Stimulated activated CD4-positive, alpha-beta T cell treated with anti-CD3 and anti-CD28 coated beads, TNF-alpha, amount 100 ng/mL, for 24 hours (primary cell): Measurements from ENCODE around the gene ANKRD11.

Experiments used
- DNase-seq, 3 experiments: peaks; one replicate each; pipeline ENCODE4 v3.0.0-alpha.2; 2020; ENCODE audit warnings: low read depth in 3 of 3

The ANKRD11 gene

DNA sequence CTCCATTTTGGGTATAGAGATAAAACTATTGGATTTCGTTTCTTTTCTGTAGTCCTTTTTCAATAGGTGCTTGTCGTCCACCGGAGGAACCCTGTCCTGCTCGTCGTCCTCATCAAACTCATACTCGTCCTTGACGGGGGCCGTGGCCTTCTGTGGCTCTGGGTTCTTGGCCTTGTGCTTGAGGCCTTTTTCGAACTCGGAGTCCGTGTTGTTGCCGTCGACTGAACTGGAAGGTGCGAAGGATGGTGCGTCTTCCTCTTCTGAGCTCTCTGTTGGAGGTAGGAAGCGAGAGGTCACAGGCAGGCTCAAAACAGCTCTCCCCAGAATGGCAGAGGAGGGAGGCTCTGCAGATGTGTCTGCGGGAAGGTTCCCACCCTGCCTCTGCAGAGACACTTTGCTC lies 205.0 kb downstream of the ANKRD11 start:
- no peak for DNase-seq

DNA sequence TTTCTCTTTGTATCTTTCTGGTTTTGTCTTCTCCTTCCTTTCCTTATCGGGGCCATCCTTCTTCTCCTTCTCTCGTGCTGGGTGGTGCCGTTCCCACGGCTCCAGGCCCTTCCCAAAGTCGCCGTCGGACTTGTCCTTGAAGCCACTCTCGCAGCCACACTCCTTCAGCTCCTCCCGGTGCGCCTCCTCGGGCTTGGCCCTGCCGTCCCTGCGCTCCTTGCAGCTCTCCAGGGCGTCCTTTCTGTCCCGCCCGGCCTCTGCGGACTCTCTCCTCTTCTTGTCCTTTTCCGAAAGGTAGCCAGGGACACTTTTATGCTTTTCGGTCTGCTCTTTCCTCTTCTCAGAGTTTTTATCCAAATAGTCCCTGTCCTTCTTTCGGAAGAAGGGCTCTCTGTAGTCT lies 206.9 kb downstream of the ANKRD11 start:
- no peak for DNase-seq

DNA sequence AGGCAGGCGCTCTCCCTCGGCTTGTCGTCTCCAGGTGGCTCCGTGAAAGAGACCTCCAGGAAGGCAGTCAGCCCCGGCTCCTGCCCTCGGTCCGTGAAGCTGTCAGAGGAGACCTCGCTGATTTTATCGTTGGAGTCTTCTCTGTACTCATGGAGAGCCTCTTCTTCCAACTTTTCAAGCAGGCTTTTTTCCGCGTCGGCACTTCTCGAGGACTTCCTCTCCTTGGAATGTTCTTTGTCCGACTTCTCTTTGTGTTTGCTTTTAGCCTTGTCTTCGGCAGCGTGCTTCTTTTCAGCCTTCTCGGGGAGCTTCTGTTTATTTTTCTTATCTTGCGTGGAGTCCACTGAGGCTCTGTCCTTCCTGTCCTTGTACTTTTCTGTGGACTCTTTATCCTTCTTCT lies 207.8 kb downstream of the ANKRD11 start:
- DNase-seq, result no peak

DNA sequence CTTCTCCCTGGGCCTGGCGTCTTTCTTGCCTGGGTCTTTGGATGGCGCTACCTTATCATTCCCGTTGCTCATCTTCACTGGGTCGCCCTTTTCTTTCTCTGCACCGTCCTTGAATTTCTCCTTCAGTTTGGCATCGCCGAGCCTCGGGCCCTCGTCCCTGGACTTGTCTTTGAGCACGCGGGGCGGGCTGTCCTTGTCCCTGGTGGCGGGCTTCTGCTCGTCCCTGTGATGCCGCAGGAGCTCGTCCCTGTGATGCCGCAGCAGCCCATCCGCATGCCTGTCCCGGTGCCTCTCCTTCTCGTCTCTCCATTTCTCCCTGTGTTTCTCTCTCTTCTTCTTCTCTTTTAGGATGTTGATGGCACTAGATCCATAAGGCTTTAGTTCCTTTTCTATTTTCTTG lies 208.5 kb downstream of the ANKRD11 start:
- no peak for DNase-seq

DNA sequence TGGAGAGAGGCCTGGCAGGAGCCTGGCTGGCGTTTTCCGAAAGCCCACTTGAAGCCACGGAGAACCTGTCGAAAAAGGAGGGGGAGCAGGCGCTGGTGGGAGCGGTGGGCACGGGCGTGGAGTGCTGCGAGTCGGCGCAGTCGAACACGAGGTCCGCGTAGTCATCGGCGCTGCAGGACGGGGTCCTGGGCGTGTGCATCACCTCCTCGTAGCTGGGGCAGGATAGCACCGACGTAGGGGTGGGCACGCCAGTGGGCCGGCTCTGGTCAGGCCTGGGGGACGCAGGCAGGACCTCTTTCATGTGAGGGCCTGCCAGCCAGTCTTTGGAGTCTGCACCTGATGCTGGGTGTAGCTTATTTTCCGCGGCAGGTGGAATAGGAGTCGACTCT lies 209.2 kb downstream of the ANKRD11 start:
- DNase-seq, result no peak

DNA sequence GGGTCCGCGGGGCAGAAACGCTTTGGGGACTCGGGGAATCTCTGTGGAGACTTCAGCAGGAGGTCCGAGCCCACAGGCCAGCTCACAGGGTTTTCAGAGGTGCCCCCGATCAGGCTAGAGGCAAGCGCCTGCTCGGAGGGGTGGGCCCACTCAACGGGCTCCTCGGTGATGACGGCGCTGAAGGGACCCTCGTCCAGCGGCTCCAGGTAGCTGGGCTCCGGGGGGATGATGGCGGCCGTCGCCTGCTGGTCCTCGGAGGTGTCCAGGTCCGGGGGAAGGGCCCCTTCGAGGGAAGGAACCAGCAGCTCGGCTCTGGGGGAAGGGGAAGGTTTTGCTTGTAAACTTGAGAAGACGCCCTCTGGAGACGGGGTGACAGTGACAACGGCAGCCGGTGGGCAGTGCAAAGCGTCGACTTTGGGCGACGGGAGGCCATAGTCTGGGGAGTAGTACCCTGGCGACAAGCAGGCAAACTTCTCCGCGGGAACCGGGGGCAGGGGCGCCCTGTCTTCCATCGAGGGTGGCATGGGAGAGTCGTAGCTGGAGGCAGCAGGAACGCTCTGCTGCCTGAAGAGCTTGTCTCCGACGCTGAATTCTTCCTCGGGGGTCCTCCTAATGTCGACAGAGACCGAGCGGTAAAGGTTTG lies 209.7 kb downstream of the ANKRD11 start:
- DNase-seq, result no peak

DNA sequence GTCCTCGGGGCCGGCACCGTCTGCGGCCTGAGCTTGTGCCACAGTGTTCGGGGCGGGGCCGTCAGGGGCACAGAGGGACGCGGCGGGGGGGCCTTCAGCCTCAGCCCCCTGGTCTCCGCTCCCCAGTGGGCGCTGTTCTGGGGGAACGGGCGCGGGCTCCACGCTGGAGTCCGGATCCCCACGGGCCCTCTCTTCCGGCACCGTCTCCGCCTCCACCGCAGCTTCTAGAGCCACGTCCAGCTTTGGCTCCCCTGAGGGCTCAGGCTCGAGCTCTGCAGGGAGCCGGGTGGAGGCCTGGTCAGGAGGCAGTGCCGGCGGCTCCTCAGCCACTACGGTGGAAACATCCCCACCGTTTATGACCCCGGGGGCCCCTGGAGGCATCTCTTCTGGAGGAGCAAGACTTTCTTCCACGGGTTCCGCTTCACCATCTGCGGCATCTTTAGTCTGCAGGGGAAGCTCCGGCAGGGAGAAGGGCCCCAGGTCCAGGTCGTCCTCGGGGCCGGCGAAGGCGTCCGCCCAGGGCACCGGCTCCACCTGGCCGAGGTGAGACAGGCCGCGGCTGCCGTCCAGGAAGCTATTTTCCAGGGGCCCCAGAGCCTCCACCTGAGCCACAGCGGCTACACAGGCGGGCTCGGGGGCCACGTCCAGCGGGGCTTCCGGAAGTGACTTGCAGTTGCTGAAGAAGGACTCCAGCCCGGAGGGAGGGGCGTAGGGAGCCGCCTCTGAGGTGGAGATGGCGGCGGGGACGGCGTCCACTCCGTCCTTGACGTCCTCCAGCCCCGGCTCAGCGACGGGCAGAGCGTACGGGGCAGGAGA lies 210.5 kb downstream of the ANKRD11 start:
- DNase-seq, result no peak

DNA sequence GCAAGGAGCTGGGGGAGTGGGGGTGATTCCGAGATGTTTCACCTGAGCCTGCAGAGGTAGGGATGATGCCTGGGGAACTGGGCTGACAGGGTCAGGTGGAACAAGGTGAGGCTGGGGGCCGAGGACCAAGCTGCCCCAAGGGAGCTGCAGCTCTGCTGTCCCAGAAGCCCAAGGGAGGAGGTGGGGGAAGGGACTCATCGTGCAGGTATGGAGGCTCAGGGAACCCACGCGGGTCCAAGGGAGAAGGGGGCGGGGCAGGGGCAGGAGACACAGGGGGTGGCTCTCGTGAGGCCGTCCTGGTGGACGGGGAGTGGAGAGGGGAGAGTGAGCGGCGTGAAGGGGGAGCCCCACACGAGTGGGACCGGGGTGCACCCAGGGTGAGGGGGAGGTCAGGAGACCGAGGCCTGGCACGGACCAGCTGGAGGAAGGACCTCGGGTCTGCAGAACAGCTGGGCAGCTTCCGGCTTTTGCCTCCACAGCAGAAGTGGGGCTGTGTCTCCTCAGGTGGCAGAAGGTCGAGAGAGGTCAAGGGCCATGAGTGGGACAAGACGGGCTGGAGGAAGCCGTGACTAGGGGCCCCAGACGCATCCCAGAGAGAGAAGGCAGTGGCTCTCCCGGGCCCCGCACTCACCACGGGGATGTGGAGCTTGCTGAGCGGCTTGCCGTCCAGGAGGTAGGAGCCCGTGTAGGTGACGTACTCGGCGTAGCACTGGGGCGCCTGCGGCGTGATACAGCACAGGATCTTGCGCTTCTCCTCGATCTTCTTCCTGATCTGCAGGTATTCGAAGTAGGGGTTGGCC lies 211.7 kb downstream of the ANKRD11 start:
- DNase-seq, result no peak

DNA sequence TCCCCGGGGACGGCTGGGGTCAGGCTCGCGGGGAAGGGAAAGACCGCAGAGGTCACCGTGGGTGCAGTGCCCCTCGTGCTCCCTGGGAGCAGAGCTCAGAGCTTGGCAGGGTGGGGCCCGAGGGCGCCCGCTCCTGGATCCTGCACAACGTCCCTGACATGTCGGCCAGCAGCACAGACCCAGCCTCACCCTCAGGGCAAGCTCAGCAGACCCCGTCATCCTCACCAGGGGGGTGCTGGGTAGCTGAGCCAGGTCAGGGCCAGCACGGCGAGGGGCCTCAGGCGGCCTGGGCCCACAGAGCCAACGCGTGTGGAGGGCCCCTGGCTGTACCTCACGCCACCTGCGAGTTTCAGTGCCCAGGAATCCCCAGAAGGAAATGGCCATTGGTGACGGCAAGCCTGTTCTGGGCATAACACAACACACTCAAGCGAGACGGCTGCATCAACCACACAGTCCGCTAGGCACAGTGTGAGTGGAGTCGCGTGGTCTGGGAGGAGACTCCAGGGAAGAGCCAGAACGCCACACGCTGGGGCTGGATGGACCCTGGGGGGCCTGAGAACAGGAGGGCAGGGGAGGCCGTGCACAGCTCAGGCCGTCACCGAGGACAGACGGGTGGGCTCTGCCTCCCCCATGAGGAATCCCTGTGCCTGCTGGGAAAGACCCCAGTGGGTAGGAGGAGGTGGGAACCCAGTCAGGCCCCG lies 212.6 kb downstream of the ANKRD11 start:
- no peak for DNase-seq

DNA sequence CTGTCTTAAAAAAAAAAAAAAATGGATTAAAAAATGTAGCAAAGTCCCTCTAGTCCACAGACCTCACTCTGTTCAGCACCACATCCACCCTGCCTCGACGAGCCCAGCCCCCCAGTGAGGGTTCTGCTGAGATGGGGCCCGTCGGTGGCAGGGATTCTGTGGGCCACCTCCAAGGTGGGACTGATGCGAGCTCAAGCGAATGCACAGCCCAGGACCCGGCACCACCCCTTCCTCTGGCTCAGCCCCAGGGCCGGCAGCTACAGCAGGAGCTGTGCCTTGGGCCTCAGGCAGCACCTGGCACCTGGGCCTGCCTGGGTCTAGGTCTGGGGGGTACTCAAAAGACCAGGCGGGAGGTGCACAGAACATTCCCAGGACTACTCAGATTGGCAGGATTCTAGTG lies 213.3 kb downstream of the ANKRD11 start:
- DNase-seq, result no peak

DNA sequence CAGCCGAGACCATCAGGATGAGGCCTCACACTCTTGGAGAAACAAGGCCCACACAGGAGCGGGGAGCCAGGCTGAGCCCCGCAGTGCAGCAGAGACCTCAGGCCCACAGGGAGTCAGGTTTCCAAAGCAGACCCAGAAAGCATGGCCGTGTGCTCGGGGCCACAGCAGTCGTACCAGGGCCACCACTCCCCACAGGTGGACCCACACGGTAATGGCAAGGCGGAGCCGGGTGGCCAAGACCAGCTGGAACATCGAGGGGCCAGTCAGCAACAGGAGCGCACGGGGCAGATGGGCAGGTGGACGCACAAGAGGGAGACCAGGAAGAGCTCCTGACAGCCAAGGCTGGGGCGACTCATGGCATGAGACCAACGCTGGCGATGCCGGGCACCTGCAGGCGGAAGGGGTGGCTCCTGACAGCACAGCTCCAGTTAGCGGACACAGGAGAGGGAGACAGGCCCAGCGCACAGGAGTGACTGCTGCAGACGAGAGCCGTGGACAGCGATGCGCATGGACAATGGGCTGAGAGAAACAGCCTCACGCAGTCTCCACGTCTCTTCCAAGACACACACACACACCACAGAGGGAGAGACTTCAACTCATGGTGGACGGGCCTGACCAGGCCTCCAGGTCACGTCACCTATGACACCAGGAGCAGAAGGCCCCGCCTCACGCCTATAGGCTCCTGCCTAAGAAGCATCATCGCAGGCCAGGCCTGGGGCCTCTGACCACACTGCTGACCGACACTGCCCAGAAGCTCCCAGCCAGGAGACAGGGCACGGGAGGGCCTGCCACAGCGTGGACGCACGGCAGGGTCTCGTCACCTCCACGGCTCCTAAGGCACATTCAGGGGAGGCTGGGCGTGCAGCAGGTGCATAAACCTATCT lies 214.3 kb downstream of the ANKRD11 start:
- no peak for DNase-seq

DNA sequence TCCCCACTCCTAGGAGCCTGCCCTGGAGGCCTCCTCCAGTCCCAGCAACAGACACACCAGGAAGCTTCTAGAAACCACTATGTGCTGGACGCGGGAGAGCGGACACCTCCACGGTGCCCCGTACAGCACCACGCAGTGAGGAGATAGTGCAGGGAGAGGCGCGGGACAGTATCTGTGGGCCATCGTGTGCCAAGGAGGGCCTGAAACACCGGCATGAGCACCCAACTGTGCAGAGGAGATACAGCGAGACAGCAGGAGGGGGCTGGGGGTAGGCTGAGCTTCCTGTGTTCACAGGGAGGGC lies 215.1 kb downstream of the ANKRD11 start:
- DNase-seq, result no peak

DNA sequence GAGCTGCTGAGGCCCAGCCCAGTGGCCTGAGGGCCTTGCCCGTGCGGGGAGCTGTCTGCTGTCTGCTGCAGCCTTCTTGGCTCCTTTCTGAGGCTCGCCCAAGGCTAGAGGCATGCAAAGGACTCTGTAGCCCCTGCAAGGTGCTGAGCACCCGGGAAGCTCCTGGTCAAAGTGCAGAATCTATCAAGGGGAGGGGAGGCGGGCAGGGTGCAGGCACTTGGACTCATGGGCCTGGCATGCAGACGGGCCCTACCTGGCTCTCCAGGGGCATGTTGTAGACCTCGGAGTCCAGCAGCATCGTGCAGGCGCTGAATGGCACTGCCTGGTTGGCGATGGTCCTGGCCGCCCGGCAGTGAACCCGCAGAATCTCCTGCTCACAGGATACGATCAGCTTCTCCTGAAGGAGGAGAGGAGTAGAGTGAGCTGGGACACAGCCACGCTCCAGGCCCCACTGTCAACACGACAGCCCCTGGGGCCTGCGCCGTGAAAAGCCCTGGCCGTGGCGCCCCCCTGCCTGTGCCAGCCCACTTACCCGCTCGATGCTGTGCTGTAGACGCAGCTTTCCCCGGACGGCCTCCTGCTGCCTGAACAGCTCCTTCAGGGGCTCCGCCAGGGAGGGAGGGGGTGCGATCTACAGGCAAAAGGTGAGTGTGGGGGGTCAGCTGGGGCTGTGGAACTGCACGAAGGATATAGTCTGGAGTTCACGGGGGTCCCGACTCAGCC lies 215.6 kb downstream of the ANKRD11 start:
- DNase-seq, result no peak

DNA sequence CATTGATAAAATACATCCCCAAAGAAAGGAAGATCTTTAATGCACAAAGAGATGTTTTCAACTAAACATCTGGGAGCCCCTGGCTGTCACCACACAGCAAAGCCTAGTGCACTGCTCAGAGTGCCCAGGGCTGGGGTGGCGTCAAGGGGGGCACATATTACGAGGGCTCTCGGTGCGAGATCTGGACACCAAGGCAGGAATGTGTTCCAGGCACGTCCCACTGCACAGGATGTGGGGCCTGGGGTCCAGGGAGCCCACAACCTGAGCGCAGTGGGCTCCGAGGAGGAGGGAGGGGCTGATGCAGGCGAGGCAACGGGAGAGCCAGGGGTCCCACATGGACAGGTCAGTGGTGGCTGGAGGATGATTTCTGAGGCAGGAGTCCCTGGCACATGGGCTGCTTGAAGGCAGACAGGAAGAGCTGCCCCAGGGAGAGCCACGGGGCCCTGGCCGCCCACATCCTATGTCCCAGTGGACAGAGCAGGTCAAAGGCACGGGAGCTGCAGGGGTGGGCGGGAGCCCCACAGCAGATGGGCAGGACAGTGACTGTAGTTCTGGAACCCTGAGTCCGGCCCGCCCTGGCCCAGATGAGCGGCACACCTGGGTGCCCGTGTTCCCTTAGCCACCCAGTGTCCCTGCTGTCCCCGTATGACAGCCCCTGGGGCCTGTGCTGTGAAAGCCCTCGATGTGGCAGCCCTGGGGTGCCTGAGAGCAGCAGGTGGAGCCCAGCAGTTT lies 216.5 kb downstream of the ANKRD11 start:
- no peak for DNase-seq

DNA sequence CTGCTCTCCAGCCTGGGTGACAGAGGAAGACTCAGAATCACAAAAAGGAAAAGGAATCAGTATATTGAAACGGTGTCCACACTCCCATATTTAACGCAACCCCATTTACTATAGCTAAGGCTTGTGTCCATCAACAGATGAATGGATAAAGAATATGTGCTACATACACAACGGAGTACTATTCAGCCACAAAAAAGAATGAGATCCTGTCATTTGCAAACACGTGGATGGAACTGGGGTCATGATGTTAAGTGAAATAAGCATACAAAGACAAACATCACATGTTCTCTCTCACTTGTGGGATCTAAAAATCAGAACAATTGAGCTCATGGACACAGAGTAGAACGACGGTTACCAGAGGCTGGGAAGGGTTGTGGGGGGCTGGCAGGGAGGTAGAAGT lies 217.7 kb downstream of the ANKRD11 start:
- DNase-seq, result no peak

DNA sequence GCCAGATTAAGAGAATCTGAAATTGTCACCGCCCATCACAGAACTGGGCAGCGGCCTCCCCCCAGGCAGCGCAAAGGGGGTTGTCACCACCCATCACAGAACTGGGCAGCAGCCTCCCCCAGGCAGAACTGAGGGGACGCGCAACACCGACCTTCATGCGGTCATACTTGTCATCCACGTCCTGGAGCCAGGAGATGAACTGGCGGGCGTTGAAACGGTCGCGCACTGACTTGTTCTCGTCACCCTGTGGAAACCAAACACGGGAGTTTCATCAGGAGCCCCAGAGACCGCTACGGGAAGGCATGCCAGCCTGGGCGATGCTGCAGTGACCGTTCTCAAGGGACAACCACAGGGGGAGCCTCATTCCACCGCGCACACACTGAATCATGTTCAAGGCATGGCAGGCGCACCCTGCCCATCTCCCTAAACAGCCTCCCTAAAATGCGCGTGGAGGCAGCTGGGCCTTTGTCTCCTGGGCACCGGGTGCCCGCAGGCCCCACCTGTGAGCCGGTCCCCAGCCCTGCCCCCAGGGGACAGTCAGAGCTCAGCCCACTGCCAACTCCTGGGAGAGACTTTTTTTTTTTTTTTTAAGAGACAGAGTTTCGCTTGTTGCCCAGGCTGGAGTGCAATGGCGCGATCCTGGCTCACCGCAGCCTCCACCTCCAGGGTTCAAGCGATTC lies 219.6 kb downstream of the ANKRD11 start:
- DNase-seq, result no peak

DNA sequence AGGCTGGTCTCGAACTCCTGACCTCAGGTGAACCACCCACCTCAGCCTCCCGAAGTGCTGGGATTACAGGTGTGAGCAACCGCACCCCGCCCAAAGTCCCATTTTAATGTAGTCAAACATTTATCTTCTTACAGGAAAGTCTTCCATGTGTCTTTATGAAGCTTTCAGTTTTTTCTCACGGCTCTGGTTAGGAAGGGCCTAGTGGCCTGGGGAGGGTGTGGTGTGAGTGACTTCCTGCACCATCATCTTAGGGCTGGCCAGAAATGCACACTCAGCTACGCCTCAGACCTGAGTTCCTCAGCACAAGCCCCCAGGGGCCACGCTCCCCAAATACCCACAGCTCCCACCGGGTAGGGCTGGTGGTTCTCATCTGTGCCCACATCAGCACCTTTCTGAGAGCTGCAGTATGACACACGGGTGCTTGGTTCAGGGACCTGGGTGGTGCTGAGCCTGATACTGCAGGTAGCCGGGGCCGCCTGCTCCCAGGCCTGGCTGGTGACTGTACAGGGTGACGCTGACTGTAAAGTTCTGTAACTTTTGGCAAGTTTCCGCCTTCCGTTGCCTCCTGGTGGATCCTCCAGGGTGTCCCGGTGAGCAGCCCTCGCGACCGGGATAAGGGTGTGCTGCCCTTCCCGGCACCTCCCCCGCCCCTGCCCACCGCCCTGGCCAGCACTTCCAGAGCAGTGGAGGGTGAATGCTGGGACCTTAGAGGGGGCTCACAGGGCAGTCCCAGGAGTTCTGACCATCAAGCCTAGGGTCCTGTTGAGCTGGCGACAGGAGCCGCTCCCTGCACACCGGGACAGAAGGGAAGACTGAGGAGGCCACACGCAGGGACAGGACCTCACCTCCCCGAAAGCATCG lies 220.3 kb downstream of the ANKRD11 start:
- DNase-seq, result no peak

DNA sequence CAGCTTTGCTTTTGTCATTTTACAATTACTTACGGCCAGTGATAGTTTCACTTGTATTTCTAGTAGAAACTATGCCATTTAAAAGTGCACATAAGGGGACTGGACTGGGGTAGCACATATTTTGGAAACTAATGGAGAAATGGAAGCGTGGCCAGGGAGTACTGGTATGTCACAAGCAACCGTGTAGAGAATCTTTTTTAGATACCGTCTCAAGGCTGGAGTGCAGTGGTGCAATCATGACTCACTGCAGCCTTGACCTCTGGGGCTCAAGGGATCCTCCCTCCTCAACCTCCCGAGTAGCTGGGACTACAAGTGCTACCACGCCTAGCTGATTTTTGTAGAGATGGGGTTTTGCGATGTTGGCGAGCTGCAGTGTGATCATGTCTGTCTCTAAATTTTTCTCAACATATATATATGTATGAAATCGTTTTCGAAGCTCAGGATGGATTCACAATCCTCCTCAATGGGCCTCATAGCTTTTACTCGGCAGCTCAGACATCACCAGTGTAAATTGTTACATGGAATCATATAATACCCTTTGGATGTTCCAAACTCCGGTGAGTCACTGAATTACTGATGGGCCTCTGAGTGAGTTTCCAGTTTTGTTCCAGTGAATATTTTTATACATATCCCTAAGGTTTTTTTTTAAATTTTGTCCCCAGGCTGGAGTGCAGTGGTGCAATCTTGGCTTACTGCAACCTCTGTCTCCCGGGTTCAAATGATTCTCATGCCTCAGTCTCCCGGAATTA lies 221.2 kb downstream of the ANKRD11 start:
- DNase-seq, result no peak
